Stomach (tissue), 4 donors: ENCODE measurements around the gene RAPGEF3.

ENCODE experiments used
- POLR2A ChIP-seq, 4 donors: fragments of 450-650 bp; IDR thresholded peaks; one replicate each; pipeline ENCODE4 v1.6.1; 2016; ENCODE audit warnings: antibody characterized with exemption in 4 of 4, control low read depth in 2 of 4, mild to moderate bottlenecking in 1 of 4, moderate library complexity in 1 of 4
- TF ChIP-seq, protein P1 (sequence below), 7 experiments: fragments of 450-650 bp in 4 of 7; fragments of 200-600 bp in 3 of 7; sonication (generic) in 3 of 7; IDR thresholded peaks; one replicate each; pipeline ENCODE4 v1.5.1; 2016 to 2019; ENCODE audit warnings: antibody characterized with exemption in 7 of 7, control low read depth in 2 of 7, mild to moderate bottlenecking in 1 of 7

DNA sequence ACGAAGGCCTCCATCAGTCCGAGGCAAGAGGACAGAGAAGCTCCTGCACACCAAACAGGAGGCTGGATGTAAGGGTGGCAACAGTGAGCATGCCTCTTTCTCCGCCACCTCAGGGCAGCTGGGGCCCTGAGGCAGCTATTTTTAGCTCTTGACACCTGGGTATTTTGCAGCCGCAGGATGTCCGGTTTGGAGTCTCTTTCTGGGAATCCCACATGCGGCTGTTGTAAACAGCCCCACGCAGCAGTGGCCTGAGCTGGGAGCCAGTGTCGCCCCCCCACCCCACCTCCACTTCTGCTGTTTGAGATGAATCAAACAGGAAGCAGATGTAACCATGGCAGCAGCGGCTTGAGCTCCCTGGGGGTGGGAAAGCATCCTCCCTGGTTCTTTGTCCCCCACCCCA is 49.4 kb upstream of the RAPGEF3 start:
- TF ChIP-seq POLR2A (IDR thresholded peaks at IDR 0.05) = no peak
- TF ChIP-seq, protein P1, sequence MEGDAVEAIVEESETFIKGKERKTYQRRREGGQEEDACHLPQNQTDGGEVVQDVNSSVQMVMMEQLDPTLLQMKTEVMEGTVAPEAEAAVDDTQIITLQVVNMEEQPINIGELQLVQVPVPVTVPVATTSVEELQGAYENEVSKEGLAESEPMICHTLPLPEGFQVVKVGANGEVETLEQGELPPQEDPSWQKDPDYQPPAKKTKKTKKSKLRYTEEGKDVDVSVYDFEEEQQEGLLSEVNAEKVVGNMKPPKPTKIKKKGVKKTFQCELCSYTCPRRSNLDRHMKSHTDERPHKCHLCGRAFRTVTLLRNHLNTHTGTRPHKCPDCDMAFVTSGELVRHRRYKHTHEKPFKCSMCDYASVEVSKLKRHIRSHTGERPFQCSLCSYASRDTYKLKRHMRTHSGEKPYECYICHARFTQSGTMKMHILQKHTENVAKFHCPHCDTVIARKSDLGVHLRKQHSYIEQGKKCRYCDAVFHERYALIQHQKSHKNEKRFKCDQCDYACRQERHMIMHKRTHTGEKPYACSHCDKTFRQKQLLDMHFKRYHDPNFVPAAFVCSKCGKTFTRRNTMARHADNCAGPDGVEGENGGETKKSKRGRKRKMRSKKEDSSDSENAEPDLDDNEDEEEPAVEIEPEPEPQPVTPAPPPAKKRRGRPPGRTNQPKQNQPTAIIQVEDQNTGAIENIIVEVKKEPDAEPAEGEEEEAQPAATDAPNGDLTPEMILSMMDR (IDR thresholded peaks at IDR 0.05) = no peak
